ENCODE data around the gene LMNA.
"Not testable (repeated sequence)": the region's sequence is repeated elsewhere in the genome, so short reads cannot be mapped to it uniquely, and the experiment has no call there.

LMNA gene

GRCh38 chr1:156104861-156105832, 9.4 kb upstream of the LMNA start:
- DNase-seq (ENCODE audit: low read depth in 3 of 3) = no peak

DNA sequence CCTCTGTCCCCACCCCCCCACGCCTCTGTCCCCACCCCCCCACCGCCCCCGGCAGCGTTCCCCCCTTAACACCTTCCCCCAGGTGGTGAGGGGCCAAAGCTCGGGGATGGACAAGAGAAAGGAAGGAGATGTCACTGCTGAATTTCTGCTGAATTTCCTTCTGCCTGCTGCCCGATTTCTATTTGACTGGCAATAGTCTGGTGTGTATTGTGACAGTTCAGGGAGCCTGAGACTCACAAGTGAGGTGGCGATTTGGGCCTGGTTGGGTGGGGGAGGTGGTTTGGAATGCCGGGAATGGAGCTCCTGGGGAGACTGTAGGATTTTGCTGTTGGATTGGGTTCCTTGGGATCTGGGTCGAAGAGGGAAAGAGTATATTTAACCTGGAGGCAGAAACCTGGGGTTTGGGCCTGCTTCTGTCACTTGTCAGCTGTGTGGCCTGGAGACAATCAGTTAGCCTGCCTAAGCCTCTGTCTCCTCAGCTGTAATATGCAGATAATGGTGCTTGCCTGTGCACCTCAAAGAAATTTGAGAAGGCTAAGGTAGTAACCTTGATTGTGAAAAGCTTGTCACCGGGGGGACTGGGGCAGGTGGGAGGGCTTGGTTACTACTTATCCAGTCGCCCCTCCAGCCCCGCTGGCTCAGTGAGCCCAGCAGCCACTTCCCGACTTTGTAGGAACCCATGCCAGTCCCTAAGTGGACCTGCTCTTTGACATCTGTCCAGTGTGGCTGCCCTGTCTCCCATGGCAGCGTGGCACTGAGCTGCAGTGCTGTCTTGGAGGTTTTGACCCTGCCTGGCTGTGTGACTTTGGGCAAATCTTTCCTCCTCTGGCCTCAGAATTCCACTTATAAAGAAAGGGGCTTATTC, 7.7 kb upstream of the LMNA start:
- no peak for DNase-seq (ENCODE audit: low read depth in 3 of 3)

DNA sequence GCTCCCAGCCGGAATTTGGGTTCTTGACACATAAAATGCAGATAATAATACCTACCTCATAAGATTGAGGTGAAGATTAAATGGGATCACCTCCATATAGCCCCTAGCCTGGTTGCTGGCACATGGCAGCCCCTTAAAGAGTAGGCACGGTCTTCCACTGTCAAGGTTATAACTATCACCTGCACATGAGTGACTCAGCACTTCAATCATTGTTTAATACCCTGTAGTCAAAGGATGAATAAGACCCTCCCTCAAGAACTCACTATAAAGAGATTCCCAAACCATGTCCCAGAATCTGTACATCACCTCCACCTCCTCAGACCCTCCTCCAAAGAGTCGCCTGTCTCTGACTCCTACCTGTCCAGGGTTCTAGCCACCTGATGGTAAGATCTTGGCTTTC, 6.5 kb upstream of the LMNA start:
- no peak for DNase-seq (ENCODE audit: low read depth in 3 of 3)

DNA sequence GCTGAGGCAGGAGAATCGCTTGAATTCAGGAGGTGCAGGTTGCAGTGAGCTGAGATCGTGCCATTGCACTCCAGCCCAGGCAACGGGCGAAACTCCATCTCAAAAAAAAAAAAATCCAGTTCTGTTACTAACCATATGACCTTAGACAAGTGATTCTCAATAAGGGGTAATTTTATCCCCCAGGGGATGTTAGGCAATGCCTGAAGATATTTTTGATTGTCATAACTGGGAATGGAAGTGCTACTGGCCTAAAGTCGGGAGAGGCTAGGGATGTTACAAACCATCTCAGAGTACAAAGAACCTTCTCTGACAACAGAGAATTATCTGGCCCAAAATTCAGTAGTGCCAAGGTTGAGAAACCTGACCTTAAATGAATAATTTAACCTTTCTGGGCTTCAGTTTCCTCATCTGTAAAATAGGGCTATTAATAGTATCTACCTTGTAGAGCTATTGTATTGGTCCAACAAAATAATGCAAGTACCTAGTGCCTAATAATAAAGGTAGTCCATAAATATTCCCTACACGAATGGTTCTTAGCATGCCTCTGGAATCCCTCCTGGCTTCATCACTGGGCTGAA, 5.8 kb upstream of the LMNA start:
- no peak for DNase-seq (ENCODE audit: low read depth in 3 of 3)

GRCh38 chr1:156110252-156110651, 4.3 kb upstream of the LMNA start:
- no peak for DNase-seq (ENCODE audit: low read depth in 3 of 3)

DNA sequence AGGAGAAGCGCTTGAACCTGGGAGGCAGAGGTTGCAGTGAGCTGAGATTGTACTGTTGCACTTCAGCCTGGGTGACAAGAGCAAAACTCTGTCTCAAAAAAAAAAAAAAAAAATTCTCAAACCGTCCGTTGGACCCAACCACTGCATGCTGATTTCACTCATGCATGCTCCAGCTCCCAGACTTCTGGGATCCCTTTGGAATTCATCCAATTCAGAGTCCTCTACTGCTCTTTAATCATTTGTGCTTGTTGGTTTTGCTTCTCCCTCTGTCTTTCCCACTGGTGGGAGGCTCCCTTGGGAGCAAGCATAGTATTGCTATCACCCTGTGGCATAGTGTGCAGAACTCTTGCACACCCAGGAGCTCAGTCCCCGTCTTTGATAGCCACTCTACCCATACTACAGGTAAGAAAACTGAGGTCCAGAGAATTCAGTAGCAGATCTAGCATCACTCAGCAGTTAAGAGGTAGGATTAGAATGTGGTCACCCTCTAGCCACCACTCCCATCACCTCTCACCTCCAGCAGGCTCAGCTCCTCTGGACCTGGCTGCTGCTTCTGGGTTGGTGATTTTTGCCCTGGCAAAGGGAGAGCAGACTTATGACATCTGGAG, 3.1 kb upstream of the LMNA start:
- no peak for DNase-seq (ENCODE audit: low read depth in 3 of 3)

DNA sequence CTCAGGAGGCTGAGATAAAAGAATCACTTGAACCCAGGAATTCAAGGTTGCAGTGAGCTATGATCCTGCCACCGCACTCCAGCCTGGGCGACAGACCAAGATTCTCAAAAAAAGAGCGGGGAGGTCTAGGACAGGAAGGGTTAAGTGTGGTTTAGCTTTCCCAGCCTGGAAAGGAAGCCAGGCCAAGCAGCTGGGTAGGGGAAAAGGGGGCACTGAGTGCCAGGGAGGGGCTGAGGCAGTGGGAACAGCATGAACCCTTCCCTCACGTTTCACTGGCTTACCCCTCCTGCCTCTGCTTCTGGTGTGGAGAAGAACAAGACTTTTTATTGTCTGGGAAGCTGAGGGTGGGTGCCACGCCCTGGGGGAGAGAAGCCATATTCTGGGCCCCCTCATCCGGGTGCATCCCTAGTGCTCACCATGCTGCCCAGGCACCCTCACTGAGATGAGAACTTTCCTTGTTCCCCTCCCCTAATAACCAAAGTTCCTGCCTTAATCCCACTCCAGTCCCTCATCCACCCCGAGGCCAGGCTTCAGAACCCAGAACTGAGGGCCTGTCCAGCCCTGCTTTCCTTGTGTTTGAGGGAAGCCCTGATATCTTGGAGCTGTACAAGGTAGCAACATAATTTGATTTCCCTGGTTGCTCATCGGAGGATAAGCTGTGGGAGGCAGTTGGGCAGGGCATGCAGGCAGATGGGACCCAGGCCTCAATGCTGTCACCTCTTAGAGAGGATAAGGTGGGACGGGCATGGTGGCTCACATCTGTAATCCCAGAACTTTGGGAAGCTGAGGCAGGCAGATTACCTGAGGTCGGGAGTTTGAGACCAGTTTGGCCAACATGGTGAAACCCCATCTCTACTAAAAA, 2.0 kb upstream of the LMNA start:
- no peak for DNase-seq (ENCODE audit: low read depth in 3 of 3)

DNA sequence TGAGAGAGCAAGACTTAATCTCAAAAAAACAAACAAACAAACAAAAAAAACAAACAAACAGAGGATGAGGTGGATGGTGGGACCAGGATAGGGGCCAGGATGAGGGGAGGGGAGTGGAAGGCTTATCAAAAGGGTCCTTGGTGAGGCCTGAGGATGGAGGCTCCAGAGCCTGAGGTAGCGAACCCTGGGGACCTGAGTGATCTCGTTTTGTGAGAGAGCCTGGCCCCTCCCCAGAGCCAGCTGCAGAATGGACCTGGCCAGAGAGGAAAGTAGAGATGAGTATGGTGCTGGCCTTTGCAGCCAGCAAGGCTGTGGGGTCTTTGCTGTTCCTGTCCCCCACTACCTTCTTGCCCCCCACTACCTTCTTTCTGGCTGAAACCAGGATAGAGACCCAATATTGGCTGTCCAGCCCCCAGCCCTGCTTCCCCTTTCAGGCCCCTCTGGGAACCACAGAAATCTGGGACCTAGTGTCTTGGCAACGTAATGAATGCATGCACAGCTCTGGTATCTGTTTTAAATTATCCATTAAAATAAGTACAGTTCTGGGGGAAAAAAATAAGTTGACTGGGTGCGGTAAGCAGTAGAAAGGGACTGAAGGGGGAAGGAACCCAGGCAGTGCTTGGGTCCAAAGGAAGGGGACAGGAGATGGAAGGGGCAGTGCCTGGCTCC, 1.1 kb upstream of the LMNA start:
- DNase-seq (ENCODE audit: low read depth in 3 of 3) = no peak

DNA sequence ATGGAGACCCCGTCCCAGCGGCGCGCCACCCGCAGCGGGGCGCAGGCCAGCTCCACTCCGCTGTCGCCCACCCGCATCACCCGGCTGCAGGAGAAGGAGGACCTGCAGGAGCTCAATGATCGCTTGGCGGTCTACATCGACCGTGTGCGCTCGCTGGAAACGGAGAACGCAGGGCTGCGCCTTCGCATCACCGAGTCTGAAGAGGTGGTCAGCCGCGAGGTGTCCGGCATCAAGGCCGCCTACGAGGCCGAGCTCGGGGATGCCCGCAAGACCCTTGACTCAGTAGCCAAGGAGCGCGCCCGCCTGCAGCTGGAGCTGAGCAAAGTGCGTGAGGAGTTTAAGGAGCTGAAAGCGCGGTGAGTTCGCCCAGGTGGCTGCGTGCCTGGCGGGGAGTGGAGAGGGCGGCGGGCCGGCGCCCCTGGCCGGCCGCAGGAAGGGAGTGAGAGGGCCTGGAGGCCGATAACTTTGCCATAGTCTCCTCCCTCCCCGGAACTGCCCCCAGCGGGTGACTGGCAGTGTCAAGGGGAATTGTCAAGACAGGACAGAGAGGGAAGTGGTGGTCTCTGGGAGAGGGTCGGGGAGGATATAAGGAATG, 505 bp downstream of the LMNA start:
- DNase-seq (ENCODE audit: low read depth in 3 of 3) = no peak

GRCh38 chr1:156115514-156116374, 1.2 kb downstream of the LMNA start:
- DNase-seq (ENCODE audit: low read depth in 3 of 3) = no peak

DNA sequence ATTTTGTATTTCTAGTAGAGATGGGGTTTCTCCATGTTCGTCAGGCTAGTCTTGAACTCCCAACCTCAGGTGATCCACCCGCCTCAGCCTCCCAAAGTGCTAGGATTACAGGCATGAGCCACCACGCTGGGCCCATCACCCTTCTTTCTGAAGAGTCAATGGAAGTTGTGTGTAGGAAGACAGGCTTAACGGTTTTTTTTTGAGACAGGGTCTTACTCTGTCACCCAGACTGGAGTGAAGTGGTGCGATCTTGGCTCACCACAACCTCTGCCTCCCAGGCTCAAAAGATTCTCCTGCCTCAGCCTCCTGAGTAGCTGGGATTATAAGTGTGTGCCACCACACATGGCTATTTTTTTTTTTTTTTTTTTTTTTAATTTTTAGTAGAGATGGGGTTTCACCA, 2.2 kb downstream of the LMNA start:
- DNase-seq (ENCODE audit: low read depth in 3 of 3) = not testable (repeated sequence)

DNA sequence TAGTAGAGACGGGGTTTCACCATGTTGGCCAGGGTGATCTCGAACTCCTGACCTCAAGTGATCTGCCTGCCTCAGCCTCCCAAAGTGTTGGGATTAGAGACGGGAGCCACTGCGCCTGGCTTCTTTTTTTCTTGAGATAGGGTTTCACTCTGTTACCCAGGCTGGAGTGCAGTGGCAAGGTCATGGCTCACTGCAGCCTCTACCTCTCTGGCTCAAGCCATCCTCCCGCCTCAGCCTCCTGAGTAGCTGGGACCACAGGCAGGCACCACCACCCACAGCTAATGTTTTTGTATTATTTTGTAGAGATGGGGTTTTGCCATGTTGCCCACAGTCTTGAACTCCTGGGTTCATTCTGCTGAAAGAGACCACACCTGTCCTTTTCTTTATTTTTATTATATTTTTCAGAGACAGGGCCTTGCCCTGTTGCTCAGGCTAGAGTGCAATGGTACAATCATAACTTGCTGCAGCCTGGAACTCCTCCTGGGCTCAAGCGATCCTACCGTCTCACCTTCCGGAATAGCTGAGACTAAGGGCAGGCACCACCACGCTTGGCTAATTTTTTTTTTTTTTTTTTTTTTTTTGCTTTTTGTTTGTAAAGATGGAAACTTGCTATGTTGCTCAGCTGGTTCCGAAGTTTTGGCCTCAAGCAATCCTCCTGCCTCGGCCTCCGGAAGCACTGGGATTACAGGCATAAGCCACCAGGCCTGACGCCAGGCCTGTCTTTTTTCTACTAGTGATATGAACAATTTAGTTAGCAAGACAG, 3.1 kb downstream of the LMNA start:
- DNase-seq (ENCODE audit: low read depth in 3 of 3) = no peak

DNA sequence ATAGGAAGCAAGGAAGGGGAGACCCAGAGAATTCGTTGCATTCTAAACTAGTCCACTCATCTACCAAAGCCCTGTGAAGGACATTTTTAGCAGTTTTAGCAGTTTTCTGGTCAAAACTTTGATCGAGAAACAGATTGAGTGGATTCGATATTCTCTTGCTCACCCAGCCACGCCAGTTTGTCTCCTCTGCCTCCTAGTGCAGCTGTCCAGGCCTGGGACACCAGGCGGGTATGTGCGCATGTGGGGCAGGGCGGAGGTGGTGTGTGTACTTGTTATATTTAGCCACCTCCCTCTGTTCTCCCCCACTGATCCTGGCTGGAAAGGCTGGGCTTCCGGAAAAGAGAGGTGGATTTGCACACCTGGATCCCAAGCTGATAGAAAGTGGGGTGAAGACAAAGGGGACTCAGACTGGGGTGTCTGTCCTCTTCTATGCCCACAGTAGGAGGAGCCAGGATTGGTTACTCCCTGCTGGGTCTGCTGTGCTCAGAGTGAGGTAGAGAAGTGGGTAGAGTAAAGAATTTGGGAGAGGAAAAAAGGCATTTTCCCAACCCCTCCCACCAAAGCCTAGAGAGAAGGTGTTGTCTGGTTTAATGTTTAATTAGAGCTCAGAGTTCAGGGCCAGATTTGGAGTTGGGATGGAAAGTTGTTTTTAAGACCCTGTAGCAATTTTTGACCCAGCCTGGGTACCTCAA, 3.8 kb downstream of the LMNA start:
- no peak for DNase-seq (ENCODE audit: low read depth in 3 of 3)

DNA sequence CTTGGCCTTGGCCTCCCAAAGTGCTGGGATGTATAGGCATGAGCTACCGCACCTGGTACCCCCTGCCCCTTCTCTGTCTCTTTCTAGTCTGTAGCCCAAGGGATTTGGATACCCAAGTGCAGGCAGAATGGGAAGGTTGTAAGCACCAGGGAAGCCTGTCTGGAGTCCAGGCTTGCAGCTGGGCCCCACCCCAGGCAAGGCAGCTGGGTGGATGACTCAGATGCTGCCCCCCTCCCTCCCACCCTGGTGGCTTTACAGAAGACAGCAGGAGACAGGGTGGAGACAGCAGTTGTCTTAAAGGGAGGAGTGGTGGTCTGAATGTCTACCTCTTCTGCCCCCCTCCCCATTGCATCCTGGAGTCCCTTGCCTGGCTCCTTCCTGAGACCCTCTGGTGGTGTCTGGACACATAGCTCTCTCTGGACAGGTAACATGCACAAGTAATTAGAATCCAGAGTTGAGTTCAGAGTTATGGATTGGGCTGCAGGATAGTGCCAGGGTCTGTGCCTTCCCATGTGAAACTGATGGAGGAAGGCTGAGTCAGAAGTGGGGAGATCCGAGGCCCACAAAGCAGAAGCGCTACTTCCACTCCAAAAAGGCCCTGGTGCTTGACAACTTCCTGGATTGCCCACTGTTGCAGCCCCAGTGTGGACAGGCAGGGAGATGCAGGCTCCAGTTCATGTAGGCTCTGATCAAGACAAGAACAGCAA, 5.1 kb downstream of the LMNA start:
- no peak for DNase-seq (ENCODE audit: low read depth in 3 of 3)

DNA sequence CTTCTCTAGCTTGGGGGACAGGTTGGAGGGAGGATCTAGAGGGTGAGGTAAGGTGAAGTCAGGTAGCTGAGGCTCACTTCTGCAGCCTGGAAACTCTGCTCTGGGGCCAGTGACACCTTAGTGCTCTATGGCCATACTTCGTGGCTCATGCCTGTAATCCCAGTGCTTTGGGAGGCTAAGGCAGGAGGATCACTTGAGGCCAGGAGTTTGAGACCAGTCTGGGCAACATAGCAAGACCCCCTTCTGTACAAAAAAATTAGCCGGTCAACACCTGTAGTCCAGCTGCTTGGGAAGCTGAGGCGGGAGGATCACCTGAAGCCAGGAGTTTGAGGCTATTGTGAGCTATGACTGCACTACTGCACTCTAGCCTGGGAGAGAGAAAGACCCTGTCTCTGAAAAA, 5.8 kb downstream of the LMNA start:
- no peak for DNase-seq (ENCODE audit: low read depth in 3 of 3)

- DNase-seq (ENCODE audit: low read depth in 3 of 3) = not testable (repeated sequence)
These were observed 6.5 kb downstream of the LMNA start for GRCh38 chr1:156121005-156121404.

DNA sequence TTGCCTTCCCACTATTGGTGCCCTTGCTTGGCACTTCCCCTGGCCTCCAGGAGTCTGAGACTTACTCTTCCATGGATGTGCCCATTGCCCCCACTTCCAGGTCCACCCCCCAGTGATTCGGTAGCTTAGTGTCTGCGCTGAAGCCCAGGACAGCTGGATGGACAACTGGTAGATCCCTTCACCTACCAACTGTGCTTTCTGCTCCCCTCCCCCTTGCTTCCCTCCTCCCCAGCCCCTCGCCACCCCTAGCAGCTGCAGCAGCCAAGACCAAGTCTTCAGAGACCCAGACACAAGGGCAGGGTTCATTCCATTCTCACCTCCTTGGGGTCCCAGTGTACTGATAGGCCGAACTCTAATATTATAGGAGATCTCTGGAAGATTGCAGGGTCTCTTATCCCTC, 6.9 kb downstream of the LMNA start:
- DNase-seq (ENCODE audit: low read depth in 3 of 3) = no peak
